Coronary artery (tissue), 2 donors: ENCODE data around the gene BAIAP2L2.
"Not testable (repeated sequence)": the region's sequence is repeated elsewhere in the genome, so short reads cannot be mapped to it uniquely, and the experiment has no call there.

Experiments
- DNase-seq: peaks from one replicate; pipeline ENCODE4 v3.0.0-alpha.2; 2017; ENCODE audit warnings: low spot score
- H3K27ac ChIP-seq, 2 donors: fragments of 200-600 bp; sonication (generic); one replicate each; pipeline ENCODE4 v1.5.1; 2016 to 2019
- H3K4me3 ChIP-seq: fragments of 200-600 bp; sonication (generic); 2 replicates; pipeline ENCODE4 v1.5.1; 2016; ENCODE audit warnings: mild to moderate bottlenecking, moderate library complexity
- CTCF ChIP-seq: fragments of 200-600 bp; sonication (generic); IDR thresholded peaks from one replicate; pipeline ENCODE4 v1.5.1; 2019; ENCODE audit warnings: antibody characterized with exemption

Gene BAIAP2L2

GRCh38 chr22:38038890-38039812 lies 71.3 kb downstream of the BAIAP2L2 start:
- peak overlapping the region; percentile 43 for H3K4me3 ChIP-seq
- no peak for DNase-seq
- H3K27ac ChIP-seq, result peak overlapping the region; percentile 8 to 69

GRCh38 chr22:38038426-38038825 lies 72.1 kb downstream of the BAIAP2L2 start:
- DNase-seq, result no peak
- Histone ChIP-seq H3K4me3 (no peak overlapping the region), H3K27ac (peak overlapping the region in 1 of 2 donors; percentile 69)
- no peak for TF ChIP-seq CTCF

More at GRCh38 chr22:38038890-38039812, 71.3 kb downstream of the BAIAP2L2 start:
- TF ChIP-seq CTCF, result no peak

- H3K27ac ChIP-seq, result peak overlapping the region in 1 of 2 donors; percentile 69
- not testable (repeated sequence) for DNase-seq, H3K4me3 ChIP-seq
Observed at GRCh38 chr22:38037367-38038150, 72.9 kb downstream of the BAIAP2L2 start.

GRCh38 chr22:38036392-38037062 lies 74.0 kb downstream of the BAIAP2L2 start:
- no peak for DNase-seq
- TF ChIP-seq CTCF, result no peak
- H3K27ac ChIP-seq, result peak overlapping the region in 1 of 2 donors; percentile 23
- no peak overlapping the region for H3K4me3 ChIP-seq

- H3K27ac ChIP-seq, result peak overlapping the region in 1 of 2 donors; percentile 77
- no peak for TF ChIP-seq CTCF
- DNase-seq, result no peak
- no peak overlapping the region for H3K4me3 ChIP-seq
Observed at GRCh38 chr22:38035530-38035885, 75.0 kb downstream of the BAIAP2L2 start.
